IgD-negative memory B cell (primary cell): ENCODE data around the gene MAML2. TPM values are rescaled to one million over a fixed set of nuclear protein-coding genes. Genes with fewer than 3 reads are reported as not detected.

Experiments used
- H3K27ac Mint-ChIP-seq, 3 donors: one replicate each; pipeline ENCODE4 v1.8.0; 2020 to 2022; ENCODE audit warnings: mild to moderate bottlenecking in 3 of 3, mixed read lengths in 3 of 3, moderate library complexity in 1 of 3
- H3K27me3 Mint-ChIP-seq: one replicate; pipeline ENCODE4 v1.8.0; 2021; ENCODE audit warnings: mixed read lengths
- H3K36me3 Mint-ChIP-seq: one replicate; pipeline ENCODE4 v1.8.0; 2020; ENCODE audit warnings: mild to moderate bottlenecking, mixed read lengths
- H3K4me1 Mint-ChIP-seq, 3 donors: one replicate each; pipeline ENCODE4 v1.8.0; 2020 to 2022; ENCODE audit warnings: mixed read lengths in 3 of 3, mild to moderate bottlenecking in 1 of 3
- H3K4me3 Mint-ChIP-seq, 4 donors: one replicate each; pipeline ENCODE4 v1.8.0; 2020 to 2022; ENCODE audit warnings: mild to moderate bottlenecking in 4 of 4, mixed read lengths in 4 of 4, moderate library complexity in 3 of 4
- H3K9me3 Mint-ChIP-seq, 3 donors: one replicate each; pipeline ENCODE4 v1.8.0; 2020 to 2021; ENCODE audit warnings: mixed read lengths in 3 of 3, mild to moderate bottlenecking in 1 of 3
- polyA plus RNA-seq: library from polyadenylated mRNA; unstranded; fragments of 300-500 nt; fragmentation: Illumina TruSeq; gene quantifications from one replicate; pipeline ENCODE4 v1.2.3, GENCODE V29; 2021

The MAML2 gene
- polyA plus RNA-seq, 1 donor from 2014 or later: 9.3 TPM

DNA sequence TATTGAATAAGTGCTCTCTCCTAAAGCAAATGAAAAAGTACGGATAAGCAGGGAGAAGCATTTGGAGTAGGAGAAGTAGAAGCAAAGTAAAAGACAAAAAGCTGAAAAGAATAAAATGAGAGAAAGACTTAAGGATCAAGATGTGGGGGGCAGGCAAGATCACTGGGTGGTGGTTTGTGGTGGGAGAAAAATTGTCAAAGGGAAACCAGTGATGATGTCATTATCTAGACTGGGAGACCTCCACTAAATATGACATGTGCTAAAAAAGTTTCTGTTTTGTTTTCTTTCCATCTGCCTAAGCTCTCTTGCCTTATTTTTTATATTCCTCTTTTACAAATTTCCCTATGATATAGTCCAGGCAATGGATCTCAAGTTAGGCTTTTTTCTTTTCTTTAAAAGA lies 14.8 kb upstream of the MAML2 start:
- H3K27me3 Mint-ChIP-seq: no peaks in the 10 kb centered on the region
- H3K27ac Mint-ChIP-seq: peak overlapping the region in 1 of 3 donors; percentile 8
- peaks cover 11% of the 10 kb centered on the region for H3K36me3 Mint-ChIP-seq
- no peak overlapping the region for H3K4me3 Mint-ChIP-seq
- H3K9me3 Mint-ChIP-seq: no peaks in the 10 kb centered on the region
- H3K4me1 Mint-ChIP-seq: peaks cover 0 to 3% (median 0%) of the 10 kb centered on the region in 3 donors

DNA sequence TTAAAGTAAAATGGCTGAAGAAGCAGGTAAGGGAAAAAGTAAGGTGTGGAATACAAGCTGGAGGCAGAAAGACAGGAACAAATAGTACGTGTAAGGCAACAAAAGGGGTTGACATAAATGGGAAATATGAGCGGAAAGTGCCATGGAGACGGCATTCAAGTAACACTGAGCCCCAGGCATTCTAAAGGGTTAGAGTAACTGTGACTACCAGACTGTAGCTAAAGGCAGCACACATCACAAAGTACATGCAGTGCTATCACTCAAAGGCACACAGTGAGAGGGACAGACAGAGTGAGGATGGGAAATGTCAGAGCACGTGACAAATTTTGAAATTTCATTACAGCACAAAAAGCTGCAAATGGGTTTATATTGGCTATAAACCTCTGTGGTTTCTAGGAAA lies 13.9 kb upstream of the MAML2 start:
- peaks cover 9% of the 10 kb centered on the region for H3K36me3 Mint-ChIP-seq
- H3K4me3 Mint-ChIP-seq: no peak overlapping the region
- no peaks in the 10 kb centered on the region for H3K9me3 Mint-ChIP-seq
- peaks cover 0 to 1% (median 0%) of the 10 kb centered on the region in 3 donors for H3K4me1 Mint-ChIP-seq
- H3K27me3 Mint-ChIP-seq: no peaks in the 10 kb centered on the region
- peak overlapping the region in 1 of 3 donors; percentile 40 for H3K27ac Mint-ChIP-seq

DNA sequence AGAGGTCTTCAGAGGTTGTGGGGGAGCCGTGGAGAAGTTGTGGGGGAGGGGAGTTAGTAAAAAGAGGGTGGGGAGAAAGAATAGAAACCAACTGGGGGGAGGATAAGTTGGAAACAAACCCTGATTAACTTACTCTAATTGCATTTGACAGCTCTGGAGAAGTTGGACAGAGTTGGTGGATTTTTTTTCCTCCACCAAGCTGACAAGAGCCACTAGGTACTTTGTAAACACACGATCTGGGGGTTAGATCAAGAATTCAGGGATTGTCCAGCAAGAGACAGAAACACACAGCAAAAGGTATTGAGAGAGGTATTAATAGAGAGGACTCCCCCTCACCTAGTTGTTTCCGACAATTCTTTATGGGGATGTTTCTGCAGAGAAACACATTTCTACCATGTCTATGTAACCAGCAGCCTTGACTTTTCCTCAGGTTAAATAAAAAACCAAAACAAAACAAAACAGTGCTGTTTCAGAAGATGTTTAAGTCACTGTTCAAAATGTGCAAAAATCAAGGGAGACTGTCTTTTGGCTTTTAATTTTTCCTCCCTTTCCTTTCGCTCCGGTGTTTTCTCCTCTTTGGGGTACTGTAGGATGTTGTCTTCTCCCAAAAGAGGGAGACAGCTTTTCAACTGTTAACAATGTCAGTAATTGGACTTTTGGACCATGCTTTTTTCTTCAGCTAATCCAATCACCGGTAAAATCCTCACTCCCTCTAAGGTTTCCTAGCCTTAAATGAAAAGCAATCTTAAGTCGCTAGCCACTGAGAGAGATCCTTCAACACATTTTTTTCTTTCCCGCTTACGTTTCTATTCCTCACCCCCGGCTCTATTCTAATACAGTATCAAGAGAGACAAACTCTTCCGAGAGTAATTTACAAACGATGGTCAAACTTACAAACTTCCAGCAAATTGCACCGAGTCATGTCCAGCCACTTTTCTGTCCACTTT lies 708 bp downstream of the MAML2 start:
- Mint-ChIP-seq H3K27me3 (peaks cover 2% of the 10 kb centered on the region), H3K27ac (peak overlapping the region; percentile 43 to 96 (median 94)), H3K4me1 (peaks cover 34 to 43% (median 37%) of the 10 kb centered on the region in 3 donors), H3K4me3 (peak overlapping the region; percentile 92 to 99 (median 96)), H3K9me3 (no peaks in the 10 kb centered on the region), H3K36me3 (peaks cover 1% of the 10 kb centered on the region)

DNA sequence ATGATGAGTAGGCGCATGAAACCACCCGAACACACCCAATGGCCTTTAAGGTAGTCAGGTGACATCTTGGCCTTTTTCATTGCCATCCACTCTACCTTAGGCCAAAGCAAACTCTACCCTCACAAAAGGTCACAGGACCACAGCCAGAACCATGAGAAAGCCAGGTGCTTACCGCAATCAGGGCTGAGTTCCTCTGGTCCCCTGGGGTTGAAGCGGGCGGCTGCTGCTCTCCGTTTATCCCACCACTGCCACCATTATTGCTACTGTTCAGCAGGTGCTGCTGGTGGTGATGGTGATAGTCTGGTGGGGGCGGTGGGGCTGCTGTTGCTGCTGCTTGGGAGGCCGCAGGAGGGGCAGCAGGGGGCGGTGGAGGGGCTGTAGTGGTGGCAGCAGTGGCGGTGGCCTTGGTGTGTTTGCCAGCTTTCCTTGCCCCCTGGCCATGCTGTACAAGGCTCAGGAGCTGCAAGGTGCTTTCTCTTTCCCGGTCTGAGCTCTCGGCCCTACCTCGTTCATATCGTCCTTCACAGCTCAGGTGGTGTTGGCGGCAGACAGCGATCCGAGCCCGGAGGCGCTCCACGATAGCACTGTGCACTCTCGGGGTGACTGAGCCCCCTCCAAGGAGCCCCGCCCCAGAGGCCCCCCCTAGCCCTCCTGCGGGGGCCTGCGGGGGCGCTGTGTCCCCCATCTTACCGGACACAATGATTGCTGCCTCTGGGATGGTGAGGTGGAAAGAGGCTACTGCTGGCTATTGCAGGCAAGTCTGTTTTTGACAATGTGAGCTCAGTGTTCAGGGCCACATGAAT lies 1.6 kb downstream of the MAML2 start:
- peak overlapping the region; percentile 43 to 96 (median 94) for H3K27ac Mint-ChIP-seq
- peak overlapping the region; percentile 92 to 99 (median 96) for H3K4me3 Mint-ChIP-seq
- peaks cover 2% of the 10 kb centered on the region for H3K27me3 Mint-ChIP-seq
- peaks cover 1% of the 10 kb centered on the region for H3K36me3 Mint-ChIP-seq
- H3K9me3 Mint-ChIP-seq: no peaks in the 10 kb centered on the region
- peaks cover 34 to 49% (median 38%) of the 10 kb centered on the region in 3 donors for H3K4me1 Mint-ChIP-seq

DNA sequence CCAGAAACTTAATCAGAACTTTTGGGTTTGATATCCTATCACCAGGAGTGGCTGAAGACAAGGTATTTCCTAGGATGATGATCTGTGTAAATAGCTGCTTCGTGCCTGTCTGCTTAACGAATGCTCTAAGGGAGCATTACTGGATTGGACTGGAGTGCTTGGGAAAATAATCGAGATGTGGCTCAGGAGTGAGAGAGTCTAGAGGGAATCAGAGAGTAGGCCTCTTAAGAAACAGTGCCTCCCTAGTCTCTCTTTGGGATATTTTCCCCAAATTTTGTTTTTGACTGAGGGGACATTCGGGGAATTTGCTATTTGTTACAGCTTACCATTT lies 2.5 kb downstream of the MAML2 start:
- Mint-ChIP-seq H3K27ac (peak overlapping the region; percentile 43 to 96 (median 94)), H3K9me3 (no peaks in the 10 kb centered on the region), H3K36me3 (peaks cover 1% of the 10 kb centered on the region), H3K27me3 (peaks cover 2% of the 10 kb centered on the region), H3K4me1 (peaks cover 35 to 54% (median 47%) of the 10 kb centered on the region in 3 donors), H3K4me3 (peak overlapping the region; percentile 92 to 99 (median 96))

DNA sequence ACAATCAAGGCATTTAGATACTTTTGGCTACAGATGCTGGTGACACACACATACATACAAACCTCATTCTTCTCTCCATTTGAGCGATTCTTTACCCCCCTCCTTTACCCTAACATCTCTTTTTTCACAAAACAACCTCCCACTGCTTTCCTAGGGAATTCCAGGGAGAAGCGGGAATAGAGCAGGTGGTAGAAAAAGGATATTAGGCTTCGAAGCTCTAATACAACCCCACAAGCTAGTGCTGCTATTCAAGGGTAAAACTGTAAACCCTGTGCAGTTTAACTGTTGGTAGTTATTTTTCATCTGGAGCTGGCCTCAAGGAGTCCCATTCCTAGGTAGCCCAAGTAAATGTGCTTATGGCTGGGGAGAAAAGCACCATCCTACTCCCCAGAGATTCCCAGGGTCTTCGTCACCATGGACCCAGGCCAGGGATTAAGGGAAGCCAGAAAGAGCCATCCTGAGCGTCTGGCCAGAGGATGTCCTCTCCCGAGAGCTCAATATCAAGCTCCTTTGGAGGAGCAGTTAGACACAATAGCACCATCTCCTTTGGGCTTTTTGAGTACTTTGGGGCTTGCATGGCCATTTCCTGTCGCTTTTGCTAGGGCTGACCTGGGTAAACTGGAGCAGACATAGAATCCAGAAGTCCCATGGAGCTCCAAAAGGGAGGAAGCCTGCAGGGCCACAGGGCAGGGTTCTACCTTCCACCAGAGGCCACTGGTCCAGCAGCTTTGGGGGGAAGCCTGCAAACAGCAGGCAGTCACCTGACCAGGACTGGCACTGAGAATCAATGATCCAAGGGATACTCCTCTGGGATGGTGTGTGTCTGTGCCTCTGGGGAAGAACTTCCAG lies 3.1 kb downstream of the MAML2 start:
- Mint-ChIP-seq H3K27me3 (peaks cover 2% of the 10 kb centered on the region), H3K4me3 (peak overlapping the region; percentile 92 to 99 (median 96)), H3K27ac (peak overlapping the region; percentile 76 to 96 (median 89)), H3K9me3 (no peaks in the 10 kb centered on the region), H3K4me1 (peaks cover 38 to 59% (median 53%) of the 10 kb centered on the region in 3 donors), H3K36me3 (peaks cover 1% of the 10 kb centered on the region)

DNA sequence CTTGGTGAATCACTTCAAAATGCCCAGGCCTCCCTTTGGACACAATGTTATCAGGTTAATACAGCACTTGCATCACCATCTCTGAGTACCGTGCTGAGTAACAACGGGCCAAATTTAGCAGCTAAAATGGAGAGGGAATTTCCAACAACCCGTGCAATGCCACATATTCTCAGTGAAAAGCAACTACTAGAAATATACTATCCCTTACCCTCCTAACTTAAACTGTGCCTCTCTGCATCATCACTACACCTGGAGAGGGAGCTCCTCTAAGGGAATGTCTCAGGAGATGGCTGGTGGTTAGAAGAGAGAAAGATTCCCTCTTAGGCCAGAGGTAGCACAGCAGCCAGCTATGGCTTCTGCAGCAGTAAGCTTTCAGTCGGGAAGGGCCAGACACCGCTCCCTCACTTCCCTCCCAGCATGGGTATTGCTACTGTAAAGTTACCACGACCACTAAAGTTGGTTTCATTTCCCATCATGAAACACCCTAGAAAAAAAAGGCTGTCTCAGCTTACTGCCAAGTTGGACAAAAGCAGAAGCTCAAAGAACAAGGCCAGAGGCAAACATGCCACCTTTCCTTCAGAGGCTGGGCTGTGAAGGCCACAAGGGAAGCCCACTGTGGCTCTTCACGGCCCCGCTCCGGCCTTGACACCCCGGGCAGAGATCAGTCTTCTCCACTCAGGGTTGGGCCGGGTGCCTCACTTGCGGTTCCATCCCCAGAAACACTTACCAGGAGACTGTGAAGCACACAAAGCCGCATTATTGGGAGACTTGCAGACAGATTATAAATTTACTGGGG lies 3.9 kb downstream of the MAML2 start:
- Mint-ChIP-seq H3K4me3 (peak overlapping the region; percentile 92 to 96 (median 95)), H3K4me1 (peaks cover 38 to 64% (median 54%) of the 10 kb centered on the region in 3 donors)

DNA sequence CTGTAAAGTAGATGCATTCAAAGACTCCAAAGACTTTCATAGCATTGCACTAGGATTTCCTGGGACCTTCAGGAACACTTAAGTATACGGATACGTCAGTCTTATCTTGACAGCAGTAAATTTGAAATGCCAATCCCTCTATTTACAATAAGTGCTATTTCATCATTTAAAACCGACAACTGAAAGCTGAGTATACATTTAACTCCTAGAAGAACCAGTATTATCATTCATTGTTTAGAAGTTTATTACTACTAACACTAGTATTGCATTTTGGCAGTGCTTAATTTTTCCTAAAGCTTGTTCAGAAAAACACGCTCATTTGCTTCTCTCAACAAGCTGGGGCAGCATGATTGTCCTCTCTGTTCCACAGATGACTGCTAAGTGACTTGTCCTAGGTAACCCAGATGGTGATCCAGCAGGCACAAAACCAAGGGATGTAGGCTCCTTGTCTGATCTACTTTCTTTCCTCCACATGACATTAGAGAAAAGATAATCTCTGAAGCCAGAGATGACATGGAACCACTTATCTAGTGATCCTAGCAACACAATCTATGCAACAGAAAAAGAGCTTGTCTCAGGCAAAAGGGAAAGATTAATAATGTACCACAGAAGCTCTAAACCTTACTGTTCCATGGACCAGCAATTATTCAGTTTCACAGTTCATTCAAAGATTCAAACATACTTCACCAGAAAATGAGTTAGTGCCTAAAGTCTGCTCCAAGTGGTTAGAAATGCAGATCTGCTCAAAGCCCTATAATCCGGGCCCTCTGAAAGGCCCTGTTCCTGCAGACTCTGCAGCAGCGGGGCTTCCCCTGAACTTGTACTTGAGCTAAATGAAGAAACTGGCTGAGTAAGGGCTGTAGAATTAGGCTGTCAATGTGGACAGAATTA lies 5.2 kb downstream of the MAML2 start:
- H3K27ac Mint-ChIP-seq: peak overlapping the region in 2 of 3 donors; percentile 42 to 88
- peaks cover 1% of the 10 kb centered on the region for H3K36me3 Mint-ChIP-seq
- peak overlapping the region; percentile 67 to 94 (median 84) for H3K4me3 Mint-ChIP-seq
- H3K27me3 Mint-ChIP-seq: peaks cover 2% of the 10 kb centered on the region
- H3K4me1 Mint-ChIP-seq: peaks cover 36 to 62% (median 50%) of the 10 kb centered on the region in 3 donors
- H3K9me3 Mint-ChIP-seq: no peaks in the 10 kb centered on the region

More for the DNA sequence above, 3.9 kb downstream of the MAML2 start:
- Mint-ChIP-seq H3K27ac (peak overlapping the region; percentile 76 to 96 (median 89)), H3K27me3 (peaks cover 2% of the 10 kb centered on the region), H3K9me3 (no peaks in the 10 kb centered on the region), H3K36me3 (peaks cover 1% of the 10 kb centered on the region)

DNA sequence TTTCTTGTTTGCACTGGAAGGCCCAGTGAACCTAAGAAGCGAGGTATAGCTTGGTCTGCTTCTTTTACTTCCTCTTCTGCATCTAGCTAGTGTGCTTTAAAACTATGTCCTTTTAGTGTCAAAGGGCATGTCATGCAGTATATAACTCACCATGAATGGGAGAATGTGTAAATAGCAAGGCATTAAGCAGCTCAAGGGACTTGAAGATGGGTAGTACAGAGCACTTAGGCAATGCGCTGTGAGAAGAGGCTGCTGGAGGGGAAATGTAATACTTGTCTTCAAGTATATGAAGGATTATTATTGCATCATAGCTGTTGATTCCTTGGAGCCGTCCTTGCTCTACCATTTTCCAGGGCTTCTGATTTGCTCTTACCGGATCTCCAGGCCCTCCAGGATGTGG lies 7.6 kb downstream of the MAML2 start:
- H3K4me3 Mint-ChIP-seq: peak overlapping the region in 1 of 4 donors; percentile 52
- no peak overlapping the region for H3K27ac Mint-ChIP-seq
- H3K4me1 Mint-ChIP-seq: peaks cover 40 to 69% (median 55%) of the 10 kb centered on the region in 3 donors
- H3K9me3 Mint-ChIP-seq: no peaks in the 10 kb centered on the region
- peaks cover 4% of the 10 kb centered on the region for H3K36me3 Mint-ChIP-seq
- H3K27me3 Mint-ChIP-seq: peaks cover 2% of the 10 kb centered on the region

DNA sequence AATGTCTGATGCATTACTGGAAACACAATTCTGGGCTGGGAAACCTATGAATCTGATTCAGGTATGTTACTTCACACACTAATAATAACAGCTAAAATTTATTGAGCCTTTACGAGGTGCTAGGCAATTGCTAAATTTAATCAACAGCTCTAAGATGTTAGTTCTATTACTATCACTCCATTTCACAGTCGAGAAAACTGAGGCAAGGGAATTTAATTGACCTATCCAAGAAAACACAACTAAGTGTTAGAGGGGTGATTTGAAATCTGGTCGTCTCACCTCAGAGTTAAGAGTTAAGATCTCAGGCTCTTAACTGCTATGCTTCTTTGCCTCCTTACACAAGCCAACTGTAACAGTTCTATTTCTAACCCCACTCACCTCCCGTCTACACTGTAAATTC lies 8.8 kb downstream of the MAML2 start:
- H3K4me1 Mint-ChIP-seq: peaks cover 36 to 68% (median 55%) of the 10 kb centered on the region in 3 donors
- H3K27me3 Mint-ChIP-seq: no peaks in the 10 kb centered on the region
- H3K27ac Mint-ChIP-seq: no peak overlapping the region
- H3K36me3 Mint-ChIP-seq: peaks cover 2% of the 10 kb centered on the region
- no peak overlapping the region for H3K4me3 Mint-ChIP-seq
- no peaks in the 10 kb centered on the region for H3K9me3 Mint-ChIP-seq

DNA sequence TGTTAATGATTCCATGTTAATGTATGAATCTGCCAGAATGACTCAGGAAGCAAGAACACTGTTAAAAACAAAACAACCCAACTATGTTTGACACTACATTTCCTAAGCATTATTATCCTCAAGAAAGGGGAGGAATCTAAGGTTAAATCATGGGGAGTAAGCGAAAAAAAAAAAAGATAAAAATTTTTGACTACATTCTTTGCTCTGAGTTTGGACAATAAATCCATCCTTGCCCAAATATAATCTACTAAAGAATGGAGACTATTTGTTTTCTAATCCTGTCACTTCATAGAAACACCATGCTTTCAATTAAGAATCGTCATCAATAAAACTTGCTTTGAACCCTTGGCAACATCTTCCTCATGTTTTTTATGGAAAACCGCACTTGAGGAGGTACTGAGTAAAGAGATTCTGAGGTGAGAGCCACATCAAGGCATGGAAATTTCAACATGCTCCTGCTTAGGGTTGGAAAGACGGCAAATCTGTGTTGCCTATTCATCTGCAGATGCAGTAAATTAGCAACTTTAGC lies 9.7 kb downstream of the MAML2 start:
- no peaks in the 10 kb centered on the region for H3K27me3 Mint-ChIP-seq
- H3K9me3 Mint-ChIP-seq: no peaks in the 10 kb centered on the region
- H3K4me1 Mint-ChIP-seq: peaks cover 26 to 60% (median 57%) of the 10 kb centered on the region in 3 donors
- peaks cover 7% of the 10 kb centered on the region for H3K36me3 Mint-ChIP-seq
- H3K27ac Mint-ChIP-seq: peak overlapping the region in 1 of 3 donors; percentile 11
- no peak overlapping the region for H3K4me3 Mint-ChIP-seq

DNA sequence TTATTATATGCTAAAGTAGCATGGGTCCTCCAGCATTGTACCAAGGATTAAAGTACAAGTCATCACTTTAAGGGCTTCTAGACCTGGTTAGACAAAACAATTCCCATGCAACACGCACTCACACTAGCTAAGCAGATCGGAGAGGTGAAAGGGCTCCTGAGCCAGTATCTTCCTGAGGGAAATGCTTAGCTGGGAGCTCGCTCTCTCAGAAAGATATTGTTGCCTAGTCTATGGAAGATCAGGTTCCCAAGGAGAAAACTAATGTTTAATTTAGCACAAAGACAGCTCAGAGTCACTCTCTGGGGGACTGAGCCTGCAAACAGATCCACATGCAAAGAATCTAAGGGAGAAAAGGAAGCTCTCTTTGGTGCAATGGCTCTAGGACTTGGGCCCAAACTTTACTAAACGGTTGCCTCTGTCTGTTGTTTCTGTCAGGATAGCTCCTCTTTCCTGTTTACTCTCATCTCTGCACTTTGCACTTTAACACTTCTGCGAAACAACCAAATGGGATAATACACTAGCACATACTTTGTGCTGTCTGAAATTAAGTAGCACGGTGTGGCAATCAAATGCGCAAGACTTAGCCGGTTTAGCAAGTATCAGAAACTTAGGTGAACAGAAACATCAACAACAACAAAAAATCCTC lies 10.7 kb downstream of the MAML2 start:
- peaks cover 7% of the 10 kb centered on the region for H3K36me3 Mint-ChIP-seq
- H3K27me3 Mint-ChIP-seq: no peaks in the 10 kb centered on the region
- no peaks in the 10 kb centered on the region for H3K9me3 Mint-ChIP-seq
- H3K4me1 Mint-ChIP-seq: peaks cover 20 to 50% (median 47%) of the 10 kb centered on the region in 3 donors
- no peak overlapping the region for H3K27ac Mint-ChIP-seq
- H3K4me3 Mint-ChIP-seq: peak overlapping the region in 1 of 4 donors; percentile 10
